ENCODE results near the gene KRT15. TPM values are rescaled to one million over a fixed set of nuclear protein-coding genes. Genes with fewer than 3 reads are reported as not detected.

KRT15 gene
- total and polyA plus RNA-seq, 2 donors (not counting 1 experiment from before 2014, with no cell fraction given): not detected

DNA sequence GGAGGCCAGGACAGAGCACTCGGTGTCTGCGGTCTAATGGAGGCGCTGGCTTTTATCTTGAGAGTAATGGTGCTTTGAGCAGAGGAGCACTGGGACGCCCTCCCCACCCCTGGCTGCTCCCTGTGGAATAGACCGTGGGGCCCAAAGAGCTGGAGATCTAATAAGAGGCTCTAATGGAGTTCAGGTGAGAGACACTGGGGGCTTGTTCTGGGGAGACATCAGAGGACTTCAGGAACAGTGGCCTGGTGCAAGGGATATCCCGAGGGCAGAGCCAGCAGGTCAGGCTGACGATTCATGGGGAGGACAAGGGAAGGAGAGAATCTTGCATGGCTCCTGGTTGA is 18.9 kb upstream of the KRT15 start:
- H3K27me3 ChIP-seq (replicated peaks in 1 of 4; ENCODE audit: control extremely low read depth in 1 of 4, control insufficient read depth in 3 of 4, insufficient read depth in 4 of 4, low read length in 3 of 4): peaks cover 0 to 12% (median 1%) of the 10 kb centered on the region in 4 experiments
- H3K36me3 ChIP-seq (replicated peaks in 1 of 2; ENCODE audit: control extremely low read depth in 1 of 2, control insufficient read depth in 1 of 2, extremely low read depth in 1 of 2, insufficient read depth in 2 of 2, low read length in 1 of 2): no peaks in the 10 kb centered on the region
- ATAC-seq (ENCODE audit: low read depth) (no peak), DNase-seq (no peak)
- no peak overlapping the region for H3K9ac ChIP-seq (ENCODE audit: low read length)
- H3K9me3 ChIP-seq (ENCODE audit: control extremely low read depth in 1 of 3, control insufficient read depth in 2 of 3, insufficient read depth in 1 of 3, low read length in 2 of 3): no peaks in the 10 kb centered on the region
- H3K4me1 ChIP-seq (ENCODE audit: control insufficient read depth in 2 of 2, insufficient read depth in 2 of 2, low read length in 2 of 2): no peaks in the 10 kb centered on the region
- H3K4me2 ChIP-seq (replicated peaks; ENCODE audit: low read depth, low read length, poor library complexity, severe bottlenecking): no peak overlapping the region
- Mint-ChIP-seq H3K4me1 (no peaks in the 10 kb centered on the region), H3K27ac (no peak overlapping the region), H3K9me3 (ENCODE audit: insufficient read depth) (no peaks in the 10 kb centered on the region), H3K4me3 (no peak overlapping the region), H3K27me3 (peaks cover 44% of the 10 kb centered on the region)
- H4K20me1 ChIP-seq (ENCODE audit: control insufficient read depth, insufficient read depth, low read length, poor library complexity, severe bottlenecking): no peaks in the 10 kb centered on the region
- ChIA-PET CTCF (no interaction called here), POLR2A (no interaction called here)
- intact Hi-C loops (cut with micrococcal nuclease): no loop called here
- H3K79me2 ChIP-seq (ENCODE audit: control insufficient read depth, insufficient read depth, low read length): no peaks in the 10 kb centered on the region
- no peak overlapping the region for H3K27ac ChIP-seq (ENCODE audit: low read length in 2 of 2)
- no peak overlapping the region for H2AFZ ChIP-seq (ENCODE audit: insufficient read depth, low read depth, low read length, poor library complexity, severe bottlenecking)
- TF ChIP-seq EZH2 (IDR thresholded peaks at IDR 0.05; ENCODE audit: borderline replicate concordance, insufficient read depth, low read depth, low read length, poor library complexity, severe bottlenecking) (no peak), CTCF (IDR thresholded peaks at IDR 0.05) (no peak)
- no peak overlapping the region for H3K4me3 ChIP-seq (ENCODE audit: control extremely low read depth in 1 of 5, extremely low read depth in 1 of 5, insufficient read depth in 1 of 5, low read depth in 2 of 5, low read length in 4 of 5)
- WGBS (ENCODE audit: insufficient coverage): 84% methylated on average over 7 of the region's 7 CpGs

- Histone ChIP-seq H3K4me1 (ENCODE audit: control insufficient read depth in 2 of 2, insufficient read depth in 2 of 2, low read length in 2 of 2) (no peaks in the 10 kb centered on the region), H3K27me3 (replicated peaks in 1 of 4; ENCODE audit: control extremely low read depth in 1 of 4, control insufficient read depth in 3 of 4, insufficient read depth in 4 of 4, low read length in 3 of 4) (peaks cover 0 to 12% (median 1%) of the 10 kb centered on the region in 4 experiments), H3K4me2 (replicated peaks; ENCODE audit: low read depth, low read length, poor library complexity, severe bottlenecking) (no peak overlapping the region), H2AFZ (ENCODE audit: insufficient read depth, low read depth, low read length, poor library complexity, severe bottlenecking) (no peak overlapping the region), H3K27ac (ENCODE audit: low read length in 2 of 2) (no peak overlapping the region), H3K4me3 (ENCODE audit: control extremely low read depth in 1 of 5, extremely low read depth in 1 of 5, insufficient read depth in 1 of 5, low read depth in 2 of 5, low read length in 4 of 5) (no peak overlapping the region), H3K36me3 (replicated peaks in 1 of 2; ENCODE audit: control extremely low read depth in 1 of 2, control insufficient read depth in 1 of 2, extremely low read depth in 1 of 2, insufficient read depth in 2 of 2, low read length in 1 of 2) (no peaks in the 10 kb centered on the region), H3K9ac (ENCODE audit: low read length) (no peak overlapping the region), H3K9me3 (ENCODE audit: control extremely low read depth in 1 of 3, control insufficient read depth in 2 of 3, insufficient read depth in 1 of 3, low read length in 2 of 3) (no peaks in the 10 kb centered on the region), H4K20me1 (ENCODE audit: control insufficient read depth, insufficient read depth, low read length, poor library complexity, severe bottlenecking) (no peaks in the 10 kb centered on the region), H3K79me2 (ENCODE audit: control insufficient read depth, insufficient read depth, low read length) (no peaks in the 10 kb centered on the region)
- intact Hi-C loops (cut with micrococcal nuclease): no loop called here
- no peak for ATAC-seq (ENCODE audit: low read depth)
- Mint-ChIP-seq H3K9me3 (ENCODE audit: insufficient read depth) (no peaks in the 10 kb centered on the region), H3K4me3 (no peak overlapping the region), H3K27me3 (peaks cover 50% of the 10 kb centered on the region), H3K4me1 (no peaks in the 10 kb centered on the region), H3K27ac (no peak overlapping the region)
- ChIA-PET POLR2A (no interaction called here), CTCF (no interaction called here)
- no peak for TF ChIP-seq EZH2 (IDR thresholded peaks at IDR 0.05; ENCODE audit: borderline replicate concordance, insufficient read depth, low read depth, low read length, poor library complexity, severe bottlenecking)
- no peak for TF ChIP-seq CTCF (IDR thresholded peaks at IDR 0.05)
- whole genome bisulfite sequencing (ENCODE audit: insufficient coverage): 90% methylated on average over 7 of the region's 7 CpGs
- no peak for DNase-seq
Observed at GRCh38 chr17:41536741-41537613, 18.3 kb upstream of the KRT15 start.

Data from B cell (primary cell).